ENCODE measurements around the gene KCNK5.

KCNK5 gene

DNA sequence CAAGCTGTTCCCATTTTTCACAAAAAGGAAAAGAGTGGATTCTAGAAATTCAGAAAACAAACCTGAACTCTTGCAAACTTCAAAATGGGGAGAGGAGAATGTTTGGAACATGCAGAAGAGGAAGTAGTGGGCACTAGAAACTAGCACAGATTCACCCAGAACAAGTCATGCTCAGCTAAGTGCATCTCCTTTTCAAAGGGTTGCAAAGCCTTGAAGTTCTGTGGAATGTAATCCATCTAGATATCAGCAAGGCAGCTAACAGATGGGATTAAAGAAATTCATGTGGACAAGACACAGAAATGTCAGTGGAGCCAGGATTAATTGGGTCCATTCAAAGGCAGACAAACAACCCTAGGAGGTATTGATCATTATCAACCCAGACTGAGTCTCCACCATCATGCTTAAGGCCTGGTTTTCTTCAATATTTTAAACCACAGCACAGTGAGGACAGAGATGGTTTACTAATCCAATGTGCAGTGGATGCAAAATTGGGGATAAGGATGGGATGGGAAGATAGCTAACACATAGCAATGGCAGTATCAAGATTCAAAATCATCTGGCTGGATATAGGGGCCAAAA is 31.3 kb downstream of the KCNK5 start:
- no peak for DNase-seq (ENCODE audit: low spot score)

DNA sequence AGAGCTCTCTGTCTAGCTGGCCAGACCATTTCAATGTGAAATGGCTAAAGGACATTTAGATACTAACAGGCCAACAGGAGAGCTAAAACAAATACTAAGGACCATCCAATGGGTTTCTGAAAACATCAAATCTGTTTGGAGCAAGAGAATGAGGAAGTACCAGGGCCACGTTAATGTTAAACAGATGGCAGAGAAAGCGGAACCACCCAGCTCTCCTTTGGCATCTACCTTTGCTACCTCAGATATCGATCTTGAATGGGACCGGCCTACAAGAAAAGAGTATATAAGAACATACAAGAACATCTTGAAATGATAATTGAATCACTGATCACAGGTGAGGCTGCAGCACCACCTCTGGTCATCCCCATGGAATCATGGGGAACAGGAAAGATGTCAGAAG is 31.8 kb downstream of the KCNK5 start:
- DNase-seq (ENCODE audit: low spot score), result no peak

DNA sequence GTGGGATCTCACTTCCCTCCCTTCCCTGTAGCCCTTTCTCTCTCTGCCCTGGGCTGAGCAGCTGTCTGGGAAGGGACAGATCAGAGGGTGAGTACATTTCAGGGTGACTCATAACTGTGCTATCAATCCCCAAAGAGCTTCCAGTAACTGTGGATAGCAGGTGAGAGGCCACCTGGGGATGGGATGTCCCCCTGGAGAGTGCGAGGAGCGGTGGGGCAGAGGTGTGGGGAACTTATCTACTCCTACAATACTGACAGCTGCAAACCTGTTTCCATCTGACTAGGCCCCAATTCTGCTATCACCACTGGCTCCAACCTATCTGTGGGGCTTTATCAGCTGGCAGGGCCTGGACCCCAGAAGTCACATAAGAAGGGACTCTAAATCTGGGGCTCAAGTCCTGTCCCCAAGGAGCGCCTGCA is 32.6 kb downstream of the KCNK5 start:
- DNase-seq (ENCODE audit: low spot score), result no peak

DNA sequence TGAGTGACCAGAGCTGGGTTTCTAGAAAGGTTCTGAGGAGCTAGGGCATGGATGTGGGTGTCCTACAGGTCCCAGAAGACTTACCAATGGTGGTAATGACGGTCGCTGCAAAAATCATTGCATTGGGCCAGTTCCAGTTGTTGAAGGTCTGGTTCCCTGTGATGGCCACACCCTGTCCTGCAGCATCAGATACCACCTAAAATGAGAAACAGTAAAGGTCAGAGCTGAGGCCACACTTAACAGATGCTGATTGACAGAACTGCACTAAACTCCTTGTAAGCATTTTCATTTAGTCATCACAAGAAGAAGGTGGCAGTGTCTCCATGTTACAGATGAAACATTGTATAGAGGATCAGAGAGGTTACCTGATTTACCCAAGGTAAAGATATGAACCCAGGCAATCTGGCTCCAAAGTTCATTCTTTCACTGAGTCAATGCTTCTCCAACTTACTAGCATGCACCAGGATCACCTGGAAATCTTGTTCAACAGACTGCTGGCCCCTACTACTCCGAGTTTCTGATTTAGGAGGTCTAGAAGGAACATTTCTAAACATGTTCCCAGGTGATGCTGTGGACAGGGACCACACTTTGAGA is 33.4 kb downstream of the KCNK5 start:
- DNase-seq (ENCODE audit: low spot score), result no peak

DNA sequence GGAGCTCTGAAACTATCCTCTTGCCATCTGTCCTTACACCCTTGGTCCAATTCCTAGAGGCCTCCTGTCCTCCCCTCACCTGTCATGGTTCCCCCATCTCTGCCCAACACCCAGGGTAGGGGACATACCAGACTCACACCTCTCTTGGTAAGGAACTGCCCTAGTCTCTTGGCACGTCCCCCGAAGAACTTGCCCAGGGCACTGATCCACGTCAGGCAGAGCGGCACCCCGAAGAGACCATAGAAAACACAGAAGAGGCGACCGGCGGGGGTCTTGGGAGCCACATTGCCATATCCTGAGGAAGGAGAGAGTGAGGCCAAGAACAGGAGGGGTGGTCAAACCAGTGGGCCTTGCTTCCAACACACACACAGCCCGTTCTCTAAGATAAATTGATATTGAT is 34.8 kb downstream of the KCNK5 start:
- DNase-seq (ENCODE audit: low spot score), result no peak

DNA sequence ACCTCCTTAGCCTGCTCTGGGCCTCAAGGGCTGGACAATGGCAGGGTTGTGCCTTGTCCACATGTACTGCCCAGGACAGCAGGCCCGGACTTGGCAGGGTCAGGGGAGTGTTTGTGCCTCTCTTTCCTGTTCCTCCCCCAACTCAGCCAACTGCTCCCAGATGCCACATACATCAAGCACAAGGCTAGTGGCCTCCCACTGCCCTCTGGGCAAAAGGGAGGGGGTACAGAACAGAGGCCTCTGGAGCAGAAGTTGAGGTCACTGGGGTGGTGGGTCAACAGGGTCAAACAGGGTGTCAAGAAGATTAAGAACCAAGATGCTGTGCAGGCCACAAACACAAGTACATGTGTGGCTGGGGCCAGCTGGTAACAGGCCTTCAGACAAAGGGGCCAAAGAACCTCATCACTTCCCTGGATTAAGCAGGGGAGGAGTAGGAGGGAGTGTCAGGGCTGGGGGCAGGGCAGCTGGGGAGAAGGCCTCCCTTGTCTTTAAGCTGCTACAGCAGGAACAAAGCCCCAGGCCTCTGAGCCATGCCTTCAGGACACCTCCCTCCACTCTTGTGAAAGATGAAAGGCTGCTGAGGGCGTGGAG is 36.0 kb downstream of the KCNK5 start:
- peak; percentile 16 for DNase-seq (ENCODE audit: low spot score)

DNA sequence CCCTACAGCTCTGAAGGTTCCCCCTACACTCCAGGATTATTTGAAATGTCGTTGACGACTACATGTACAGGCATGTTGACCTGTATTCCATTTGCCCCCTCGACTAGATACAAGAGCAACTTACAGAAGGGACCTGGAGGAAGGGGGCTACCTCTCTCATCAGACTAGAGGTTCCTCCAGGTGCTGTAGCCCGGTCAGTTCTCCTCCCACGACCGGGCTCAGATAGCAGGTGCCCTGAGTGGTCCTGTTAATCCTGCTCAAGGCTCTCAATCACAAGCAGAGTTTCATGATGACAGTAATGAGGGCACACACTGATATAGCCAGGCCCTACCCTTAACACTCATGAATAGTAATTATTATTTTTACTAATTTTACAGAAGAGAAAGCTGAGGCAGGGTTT is 36.5 kb downstream of the KCNK5 start:
- DNase-seq (ENCODE audit: low spot score), result no peak

DNA sequence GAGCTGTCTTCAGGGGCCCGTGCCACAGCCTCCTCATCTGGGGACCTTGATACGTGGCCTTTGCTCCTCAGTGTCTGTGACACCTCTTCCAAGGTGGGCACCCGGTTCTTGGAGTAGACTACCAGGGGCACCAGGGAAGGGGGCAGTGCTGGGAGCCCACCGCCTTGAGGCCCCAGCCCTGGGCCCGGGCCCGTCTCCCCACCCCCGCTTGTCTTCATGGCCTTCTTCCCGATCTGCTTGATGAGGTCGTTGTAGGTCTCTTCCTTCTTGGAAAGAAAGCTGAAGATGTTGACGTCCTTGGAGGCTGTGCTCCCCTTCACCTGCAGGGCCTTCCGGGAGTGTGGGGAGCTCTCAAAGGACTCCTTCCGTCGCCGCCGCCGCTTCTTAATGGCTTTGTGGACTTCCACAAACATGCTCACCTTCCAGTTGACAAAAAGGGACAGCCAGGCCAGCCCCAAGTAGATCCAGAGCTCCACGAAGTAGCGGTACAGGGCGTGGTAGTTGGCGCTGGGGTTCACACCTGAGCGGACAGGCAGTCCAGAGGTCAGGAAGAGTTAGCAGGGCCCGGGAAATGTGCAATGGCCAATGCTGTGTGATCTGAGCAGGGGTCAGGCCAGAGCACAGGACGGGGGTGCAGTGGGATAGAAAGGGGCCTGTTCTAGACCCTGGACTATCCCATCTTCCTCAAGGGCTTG is 37.9 kb downstream of the KCNK5 start:
- DNase-seq (ENCODE audit: low spot score), result no peak

DNA sequence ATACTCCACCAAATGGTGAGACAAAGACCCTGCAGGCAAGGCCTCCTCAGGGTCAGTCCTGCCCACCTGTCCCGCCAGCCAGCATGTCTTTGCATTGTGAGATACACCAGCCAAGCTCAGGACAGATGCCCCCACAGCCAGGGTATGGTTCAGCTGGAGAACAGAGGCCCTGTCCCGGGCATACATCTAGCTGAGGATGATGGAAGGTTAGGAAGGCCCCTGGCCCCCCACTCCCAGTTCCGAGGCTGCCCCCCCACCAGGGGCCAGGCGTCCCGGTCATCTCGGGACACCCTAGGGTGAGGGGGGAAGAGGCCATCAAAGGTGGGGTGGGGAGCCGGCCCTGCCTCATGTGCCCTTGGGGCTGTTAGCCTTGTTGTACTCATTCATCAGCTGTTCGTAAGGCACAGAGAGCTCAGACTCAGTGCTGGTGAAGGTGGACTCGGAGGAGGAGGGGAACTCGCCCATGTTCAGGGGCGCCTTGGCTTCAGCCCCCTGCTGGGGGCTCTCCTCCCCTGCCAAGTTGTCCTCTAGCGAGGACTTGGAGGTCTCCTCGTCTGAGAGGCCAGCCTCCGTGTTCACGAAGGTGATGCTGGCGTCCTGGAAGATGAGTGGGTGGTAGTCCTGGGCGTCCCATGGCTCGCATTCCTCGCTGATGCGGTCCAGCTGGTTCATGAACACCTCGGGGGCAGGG is 38.6 kb downstream of the KCNK5 start:
- no peak for DNase-seq (ENCODE audit: low spot score)

DNA sequence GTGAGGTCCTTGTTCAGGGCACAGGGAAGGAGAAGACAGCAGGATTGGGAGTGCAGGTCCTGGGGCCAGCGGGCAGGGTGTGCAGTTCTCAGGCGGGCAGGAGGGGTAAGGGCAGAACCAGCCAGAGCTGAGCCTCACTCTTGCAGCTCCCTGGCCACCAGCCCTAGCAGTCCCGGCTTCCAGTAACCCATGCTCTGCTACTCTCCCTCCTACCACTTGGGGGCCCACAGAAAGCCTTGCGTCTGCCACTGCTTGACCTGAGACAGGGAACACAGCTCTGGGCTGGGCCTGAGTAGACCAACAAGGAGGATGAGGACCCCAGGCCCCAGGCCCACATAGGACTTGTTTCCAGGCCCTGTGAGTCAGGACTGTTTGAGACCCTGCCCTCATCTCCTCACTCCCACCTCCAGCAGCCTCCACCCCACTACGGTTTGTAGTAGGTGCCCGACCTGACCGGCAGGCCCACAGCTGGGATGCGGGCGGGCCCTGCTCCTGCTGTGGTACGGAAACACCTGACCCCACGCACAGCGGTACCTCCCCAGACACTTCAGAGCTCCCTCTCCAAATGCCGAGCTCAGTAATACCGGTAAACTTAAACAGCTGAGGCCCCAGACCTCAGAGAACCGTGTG is 39.2 kb downstream of the KCNK5 start:
- DNase-seq (ENCODE audit: low spot score), result peak; percentile 66

DNA sequence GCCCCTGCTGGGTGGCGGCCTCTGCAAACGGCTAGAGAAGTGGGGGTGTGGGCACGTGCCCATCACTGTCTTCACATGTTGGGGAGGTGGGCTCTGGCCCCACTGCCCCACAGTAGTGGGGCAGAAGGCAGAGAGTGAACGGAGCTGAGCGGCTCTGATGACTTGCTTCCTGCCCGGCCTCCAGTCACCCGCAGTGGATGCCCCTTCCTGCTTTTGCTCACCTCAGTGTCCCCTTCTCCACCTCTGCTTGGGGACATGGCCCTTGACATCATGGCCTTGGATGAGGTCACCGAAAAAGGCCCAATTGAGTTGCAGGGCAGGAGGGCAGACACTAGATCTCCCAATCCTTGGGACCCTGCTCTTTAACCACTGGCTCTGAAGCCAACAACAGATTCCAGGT is 40.1 kb downstream of the KCNK5 start:
- no peak for DNase-seq (ENCODE audit: low spot score)

DNA sequence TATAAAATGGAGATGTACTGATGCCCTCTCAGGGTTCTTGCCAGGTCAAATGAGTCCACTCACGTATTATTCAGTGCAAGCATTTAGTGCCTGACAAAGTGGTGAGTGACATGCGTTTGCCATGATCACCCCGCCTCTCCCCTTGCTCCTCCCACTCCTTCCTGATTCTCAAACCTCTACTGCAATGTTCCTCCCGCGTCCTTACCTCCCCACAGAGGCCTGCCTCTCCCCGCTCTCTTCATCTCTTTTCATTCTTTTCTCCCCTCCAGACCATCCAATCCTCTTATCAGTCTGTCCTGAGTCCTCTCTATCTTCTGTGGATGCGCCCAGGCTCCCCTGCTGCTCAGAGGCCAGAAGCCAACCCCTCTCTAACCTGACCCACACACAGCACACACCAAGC is 40.7 kb downstream of the KCNK5 start:
- DNase-seq (ENCODE audit: low spot score), result no peak

DNA sequence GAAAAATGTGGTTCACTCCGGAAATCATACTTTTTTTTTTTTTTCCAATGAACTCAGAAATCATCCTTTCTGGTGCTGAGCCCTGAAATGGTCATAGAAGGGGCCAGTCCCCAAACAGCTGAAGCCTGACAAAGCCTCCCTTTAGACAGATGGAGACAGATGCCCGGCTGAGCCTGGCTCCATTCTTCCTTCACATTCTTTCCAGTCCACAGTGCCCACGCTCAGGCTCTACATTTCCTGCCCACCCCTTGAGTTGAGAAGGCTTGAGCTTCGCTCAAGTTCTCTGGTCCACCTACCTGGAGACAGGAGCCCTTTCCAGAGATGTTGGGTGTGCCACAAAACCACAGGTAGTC is 41.2 kb downstream of the KCNK5 start:
- no peak for DNase-seq (ENCODE audit: low spot score)

DNA sequence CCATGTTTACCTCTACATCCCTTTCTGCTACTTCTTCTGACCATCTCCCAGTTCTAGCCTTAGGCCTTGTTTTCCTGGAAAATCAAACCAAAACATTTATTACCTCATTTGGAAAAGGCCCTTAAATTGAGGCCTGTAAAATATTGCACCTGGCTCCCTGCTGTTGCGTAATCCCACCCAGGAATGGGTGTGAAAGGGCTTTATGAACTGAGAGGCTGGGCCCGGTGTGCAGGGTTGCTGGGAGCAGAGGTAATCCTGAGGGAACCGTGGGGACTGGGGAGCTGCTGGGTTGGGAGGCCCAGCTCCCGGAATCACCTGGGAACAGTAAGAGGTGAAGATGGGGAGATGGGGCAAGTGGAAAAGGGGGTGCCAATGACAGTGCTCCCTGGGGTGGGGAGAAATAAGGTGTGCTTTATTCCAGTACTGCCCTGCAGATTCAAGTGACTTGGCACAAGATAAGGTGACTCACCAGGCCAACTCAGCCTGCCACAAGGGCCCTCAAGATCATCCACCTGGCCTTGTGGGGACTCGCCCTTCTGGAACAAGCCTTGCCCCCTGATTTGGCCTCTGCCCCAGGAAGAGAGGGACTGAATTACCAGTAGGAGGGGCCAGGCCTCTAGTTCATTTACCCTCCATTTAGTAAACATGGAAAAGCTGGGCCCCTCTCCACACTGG is 44.2 kb downstream of the KCNK5 start:
- DNase-seq (ENCODE audit: low spot score), result no peak

DNA sequence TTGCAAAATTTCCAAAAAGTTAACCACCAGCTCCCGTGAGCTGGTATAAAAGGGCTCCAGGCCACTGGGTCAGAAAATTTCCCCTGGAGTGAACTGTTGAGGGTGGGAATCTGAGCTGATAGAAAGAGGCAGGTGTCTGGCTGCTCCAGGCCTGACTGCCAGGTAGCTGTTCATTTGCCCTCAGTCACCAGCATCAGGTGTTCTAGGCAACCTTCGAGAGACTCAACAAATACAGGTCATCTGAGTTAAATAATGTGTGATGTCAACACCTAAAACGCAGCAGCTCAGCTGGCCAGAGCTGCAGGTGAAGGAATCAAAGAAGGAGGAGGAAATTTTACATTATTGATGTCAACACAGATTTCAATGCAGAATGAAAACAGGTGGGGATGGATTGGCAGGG is 46.7 kb downstream of the KCNK5 start:
- DNase-seq (ENCODE audit: low spot score), result no peak

DNA sequence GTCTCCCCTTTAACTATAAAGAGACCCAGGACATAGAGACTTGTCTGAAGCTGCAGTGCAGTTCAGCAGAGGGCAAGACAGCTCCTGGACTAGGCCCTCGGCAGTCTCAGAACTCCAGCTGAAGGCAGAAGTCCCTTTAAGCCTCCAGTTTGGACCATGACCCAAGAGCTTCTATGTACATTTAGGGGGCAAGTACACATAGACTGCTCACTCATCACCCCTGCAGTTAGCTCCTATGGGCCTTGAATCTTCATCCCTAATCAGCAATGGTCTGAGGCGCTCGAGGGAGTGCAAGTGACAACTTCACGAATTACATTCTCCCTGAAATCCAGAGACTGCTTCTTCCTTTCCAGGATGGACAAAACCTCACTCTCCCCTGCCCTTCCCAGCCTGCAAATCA is 47.4 kb downstream of the KCNK5 start:
- DNase-seq (ENCODE audit: low spot score), result no peak

DNA sequence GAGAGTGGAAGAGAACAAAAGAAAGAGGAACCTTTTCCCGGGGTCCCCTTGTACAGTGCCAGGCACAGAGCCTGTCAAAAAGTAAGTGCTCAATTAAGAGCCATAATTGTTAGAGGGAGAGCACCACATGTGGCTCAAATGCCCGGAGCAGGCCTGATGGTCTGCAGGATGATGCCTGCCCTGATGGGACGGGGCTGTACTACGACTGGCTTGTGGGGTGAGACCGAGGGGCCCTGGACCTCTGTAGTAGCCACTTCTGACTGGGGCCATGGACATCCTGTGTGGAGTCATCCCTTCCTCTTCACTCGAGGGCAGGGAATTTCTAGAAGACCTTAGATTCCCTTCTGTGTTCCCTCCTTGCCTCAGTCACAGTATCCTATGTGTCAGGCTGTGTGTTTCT is 47.9 kb downstream of the KCNK5 start:
- no peak for DNase-seq (ENCODE audit: low spot score)

DNA sequence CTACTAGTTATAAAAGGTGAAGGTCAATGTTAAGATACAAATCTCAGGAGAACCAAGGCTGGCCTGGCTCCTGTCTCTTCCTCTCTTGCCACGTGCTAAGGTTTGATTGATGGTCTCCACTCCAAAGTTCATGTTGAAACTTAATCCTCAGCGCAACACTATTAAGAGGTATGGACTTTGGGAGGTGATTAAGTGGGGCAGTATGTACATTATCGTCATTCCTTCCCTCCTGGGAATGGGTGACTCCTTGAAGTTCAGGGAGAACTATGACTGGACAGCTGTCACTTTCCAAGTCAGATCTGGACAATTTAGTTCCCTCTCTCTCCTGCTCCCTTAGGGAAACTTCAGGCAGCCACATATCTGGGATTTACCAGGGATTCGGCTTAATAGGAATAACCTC is 50.5 kb downstream of the KCNK5 start:
- no peak for DNase-seq (ENCODE audit: low spot score)

DNA sequence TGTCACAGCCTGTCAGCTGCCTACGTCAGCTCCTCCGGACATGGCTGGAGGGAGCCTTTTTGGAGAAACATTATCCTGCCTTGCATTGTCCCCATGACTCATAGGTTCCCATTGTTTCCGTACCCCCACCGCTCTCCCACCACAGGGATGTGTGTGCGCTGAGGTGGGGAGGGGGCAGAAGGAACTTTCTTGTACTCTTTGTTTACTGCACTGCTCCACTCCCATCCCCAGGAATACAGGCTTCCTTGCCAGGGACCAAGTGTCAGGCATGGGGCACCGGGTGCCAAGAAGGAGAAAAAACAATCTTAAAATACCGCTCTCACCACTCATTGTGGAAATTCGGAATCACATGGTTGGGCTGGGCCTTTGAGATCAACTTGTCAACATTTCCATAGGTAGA is 51.0 kb downstream of the KCNK5 start:
- DNase-seq (ENCODE audit: low spot score), result no peak

DNA sequence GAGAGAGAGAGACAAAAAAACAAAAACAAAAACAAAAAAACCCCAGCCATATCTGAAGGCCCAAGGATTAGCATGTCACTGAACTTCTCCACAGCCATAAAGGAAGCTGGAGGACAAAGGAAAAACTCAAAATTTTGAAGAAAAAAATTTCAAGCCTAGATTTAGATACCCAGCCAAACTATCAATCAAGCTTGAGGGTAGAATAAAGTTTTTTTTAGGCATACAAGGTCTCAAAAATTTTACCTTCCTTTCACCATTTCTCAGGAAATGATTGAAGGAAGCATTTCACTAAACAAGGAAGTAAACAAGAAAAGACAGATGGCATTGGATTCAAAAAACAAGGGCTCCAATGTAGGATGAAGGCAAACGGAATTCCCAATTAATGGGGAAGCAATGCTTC is 52.1 kb downstream of the KCNK5 start:
- no peak for DNase-seq (ENCODE audit: low spot score)

DNA sequence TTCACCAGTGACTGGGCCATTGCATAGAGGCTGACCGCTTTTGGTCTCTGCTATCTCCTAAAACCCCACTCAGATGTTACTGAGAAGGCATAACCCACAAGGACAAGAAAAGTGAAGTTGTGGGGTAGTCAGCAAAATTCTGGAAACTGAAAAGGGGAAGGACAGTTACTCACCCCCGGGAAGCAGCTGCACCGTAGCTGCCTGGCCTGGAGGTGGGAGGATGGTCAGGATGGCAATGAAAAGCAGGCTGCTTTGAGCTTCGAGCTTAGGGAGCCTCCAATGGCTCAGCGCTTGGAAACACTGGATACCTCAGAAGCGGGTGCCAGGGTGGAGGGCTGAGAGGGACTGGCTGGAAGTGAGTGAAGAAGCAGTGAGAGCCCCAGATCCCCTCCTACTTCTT is 56.0 kb downstream of the KCNK5 start:
- DNase-seq (ENCODE audit: low spot score), result peak; percentile 45

DNA sequence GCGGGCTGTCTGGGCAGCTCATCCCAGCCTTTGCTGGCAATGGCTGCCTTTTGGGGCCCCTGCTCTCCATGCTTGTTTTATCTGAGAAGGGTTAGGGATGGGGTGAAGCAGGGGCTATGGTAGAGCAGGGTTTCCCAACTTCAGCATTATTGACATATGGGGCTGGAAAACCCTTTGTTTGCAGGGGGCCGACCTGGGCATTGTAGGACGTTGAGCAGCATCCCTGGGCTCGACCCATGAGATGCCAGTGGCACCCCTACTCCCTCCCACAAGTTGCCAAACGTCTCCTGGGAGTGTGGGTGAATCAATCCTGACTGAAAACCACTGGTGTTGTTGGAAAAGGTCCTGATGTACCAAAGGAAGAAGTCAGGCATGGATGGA is 56.9 kb downstream of the KCNK5 start:
- DNase-seq (ENCODE audit: low spot score), result no peak

Data from Ammon's horn (tissue), 1 donor.